Mesenchymal stem cell (in vitro differentiated cells and primary cell): ENCODE data around the gene LIPK.
A peak's percentile ranks its signal among the peaks of the same experiment; 100 is the strongest.

Source experiments
- DNase-seq: peaks from one replicate; pipeline ENCODE4 v3.0.0-alpha.2; 2013
- H2AFZ ChIP-seq: one replicate; pipeline ENCODE4 v1.6.1; 2013; ENCODE audit warnings: low read depth, mild to moderate bottlenecking, control low read depth, inconsistent platforms, low read length, moderate library complexity
- H2AK5ac ChIP-seq: 2 replicates; pipeline ENCODE4 v1.6.1; 2013; ENCODE audit warnings: low read length, moderate library complexity, mild to moderate bottlenecking, inconsistent platforms; ENCODE audit not compliant: severe bottlenecking
- H2BK120ac ChIP-seq: one replicate; pipeline ENCODE4 v1.6.1; 2013; ENCODE audit warnings: low read depth, mild to moderate bottlenecking, inconsistent platforms, low read length, moderate library complexity
- H2BK12ac ChIP-seq, 2 experiments: one replicate each; pipeline ENCODE4 v1.6.1; 2013; ENCODE audit warnings: inconsistent platforms in 2 of 2, low read length in 2 of 2, mild to moderate bottlenecking in 2 of 2, moderate library complexity in 2 of 2, control low read depth in 1 of 2
- H2BK15ac ChIP-seq: one replicate; pipeline ENCODE4 v1.6.1; 2013; ENCODE audit warnings: mild to moderate bottlenecking, low read depth, inconsistent platforms; ENCODE audit not compliant: poor library complexity, severe bottlenecking
- H2BK5ac ChIP-seq: 2 replicates; pipeline ENCODE4 v1.6.1; 2013; ENCODE audit warnings: low read depth, mild to moderate bottlenecking, low read length, control low read depth, inconsistent platforms; ENCODE audit not compliant: poor library complexity, severe bottlenecking
- H3K14ac ChIP-seq, 2 experiments: one replicate each; pipeline ENCODE4 v1.6.1; 2013; ENCODE audit warnings: inconsistent platforms in 2 of 2, low read length in 2 of 2, control low read depth in 1 of 2, mild to moderate bottlenecking in 1 of 2, moderate library complexity in 1 of 2
- H3K18ac ChIP-seq, 2 experiments: one replicate each; pipeline ENCODE4 v1.6.1; 2013; ENCODE audit warnings: inconsistent platforms in 2 of 2, low read length in 2 of 2, control low read depth in 1 of 2, low read depth in 1 of 2, mild to moderate bottlenecking in 1 of 2
- H3K23ac ChIP-seq, 2 experiments: one replicate each; pipeline ENCODE4 v1.6.1; 2013; ENCODE audit warnings: inconsistent platforms in 2 of 2, low read length in 2 of 2, mild to moderate bottlenecking in 2 of 2, moderate library complexity in 2 of 2, control low read depth in 1 of 2
- H3K27ac ChIP-seq: 2 replicates; pipeline ENCODE4 v1.5.1; 2013; ENCODE audit warnings: mild to moderate bottlenecking, moderate library complexity, low read length, control low read depth, inconsistent platforms; ENCODE audit not compliant: poor library complexity, severe bottlenecking
- H3K27me3 ChIP-seq, 2 experiments: 2 replicates each; pipeline versions ENCODE4 v1.6.1 to v1.7.0; 2013; ENCODE audit warnings: low read length in 2 of 2, mild to moderate bottlenecking in 2 of 2, moderate library complexity in 2 of 2, control low read depth in 1 of 2, inconsistent platforms in 1 of 2; ENCODE audit not compliant: control insufficient read depth in 1 of 2, insufficient read depth in 1 of 2
- H3K36me3 ChIP-seq, 2 experiments: 2 replicates each; pipeline versions ENCODE4 v1.6.1 to v1.7.0; 2013; ENCODE audit warnings: low read length in 2 of 2, control low read depth in 1 of 2, inconsistent platforms in 1 of 2, low read depth in 1 of 2, mild to moderate bottlenecking in 1 of 2; ENCODE audit not compliant: insufficient read depth in 2 of 2, control insufficient read depth in 1 of 2
- H3K4ac ChIP-seq, 2 experiments: one replicate each; pipeline ENCODE4 v1.6.1; 2013; ENCODE audit warnings: inconsistent platforms in 2 of 2, low read length in 2 of 2, mild to moderate bottlenecking in 2 of 2, moderate library complexity in 2 of 2, control low read depth in 1 of 2, low read depth in 1 of 2
- H3K4me1 ChIP-seq: 2 replicates; pipeline ENCODE4 v1.6.1; 2013; ENCODE audit warnings: low read depth, low read length, control low read depth; ENCODE audit not compliant: control insufficient read depth, insufficient read depth
- H3K4me2 ChIP-seq: 2 replicates; pipeline ENCODE4 v1.6.1; 2013; ENCODE audit warnings: low read length, mild to moderate bottlenecking, inconsistent platforms; ENCODE audit not compliant: poor library complexity, severe bottlenecking
- H3K4me3 ChIP-seq, 2 experiments: 2 replicates each; pipeline versions ENCODE4 v1.5.1 to v1.7.0; 2013; ENCODE audit warnings: low read length in 2 of 2, mild to moderate bottlenecking in 2 of 2, control low read depth in 1 of 2, low read depth in 1 of 2; ENCODE audit not compliant: insufficient read depth in 1 of 2
- H3K79me1 ChIP-seq: replicated peaks from 2 replicates; pipeline ENCODE4 v1.6.1; 2013; ENCODE audit warnings: mild to moderate bottlenecking, control low read depth, low read length, inconsistent platforms; ENCODE audit not compliant: poor library complexity, severe bottlenecking
- H3K9ac ChIP-seq: 2 replicates; pipeline ENCODE4 v1.7.0; 2013; ENCODE audit warnings: mild to moderate bottlenecking, low read length, moderate library complexity
- H3K9me3 ChIP-seq: 2 replicates; pipeline ENCODE4 v1.7.0; 2013; ENCODE audit warnings: mild to moderate bottlenecking, low read length; ENCODE audit not compliant: control insufficient read depth
- H4K8ac ChIP-seq: one replicate; pipeline ENCODE4 v1.6.1; 2013; ENCODE audit warnings: inconsistent platforms, mild to moderate bottlenecking, low read length, moderate library complexity
- H4K91ac ChIP-seq: one replicate; pipeline ENCODE4 v1.6.1; 2013; ENCODE audit warnings: mild to moderate bottlenecking, low read length, inconsistent platforms
- WGBS: methylation state at CpG from one replicate; pipeline ENCODE4 v1.1.7; 2013; ENCODE audit warnings: mixed read lengths; 5-methylcytosine and 5-hydroxymethylcytosine counted together

The LIPK gene

DNA sequence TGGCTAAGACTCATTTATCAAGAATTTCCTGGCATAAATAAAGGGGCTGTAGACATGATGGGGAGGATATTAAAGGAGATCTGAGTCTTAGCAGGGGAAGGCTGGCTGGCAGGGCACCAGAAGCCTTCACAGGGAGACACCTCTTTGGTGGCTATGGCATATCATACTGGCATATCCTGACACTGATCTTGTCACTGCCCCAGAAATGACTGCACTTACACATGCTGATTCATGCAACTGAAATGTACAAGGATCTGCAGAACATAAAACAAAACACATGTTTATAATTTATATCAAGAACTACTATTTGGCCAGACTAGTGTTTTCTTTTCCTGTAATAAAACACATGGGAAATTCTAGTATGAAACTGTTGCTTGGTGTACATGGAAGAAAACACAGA, 48.2 kb downstream of the LIPK start:
- Histone ChIP-seq H2BK12ac (no peak overlapping the region), H3K14ac (no peak overlapping the region), H3K4me2 (no peak overlapping the region), H2AK5ac (no peak overlapping the region), H3K36me3 (no peaks in the 10 kb centered on the region), H3K9ac (peak overlapping the region; percentile 7), H4K91ac (no peak overlapping the region), H4K8ac (no peak overlapping the region), H2BK120ac (no peak overlapping the region), H3K79me1 (no peaks in the 10 kb centered on the region), H3K9me3 (peaks cover 7% of the 10 kb centered on the region), H2BK15ac (no peak overlapping the region), H3K4ac (no peak overlapping the region), H3K23ac (no peak overlapping the region), H2AFZ (no peak overlapping the region), H3K4me3 (peak overlapping the region in 1 of 2 experiments; percentile 25), H3K27ac (no peak overlapping the region), H3K18ac (no peak overlapping the region), H3K27me3 (no peaks in the 10 kb centered on the region), H2BK5ac (no peak overlapping the region), H3K4me1 (no peaks in the 10 kb centered on the region)
- DNase-seq: peak; percentile 17

DNA sequence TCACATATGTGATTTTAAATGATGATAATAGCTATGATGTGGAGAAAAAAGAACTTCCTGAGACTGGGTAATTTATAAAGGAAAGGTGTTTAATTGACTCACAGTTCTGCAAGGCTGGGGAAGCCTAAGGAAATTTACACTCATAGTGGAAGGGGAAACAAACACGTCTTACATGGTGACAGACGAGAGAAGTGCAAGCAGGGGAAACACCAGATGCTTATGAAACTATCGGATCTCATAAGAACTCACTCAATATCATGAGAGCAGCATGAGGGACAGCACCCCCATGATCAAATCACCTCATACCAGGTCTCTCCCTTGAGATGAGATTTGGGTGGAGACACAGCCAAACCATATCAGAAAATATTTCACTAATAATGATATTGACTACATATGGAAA, 49.7 kb downstream of the LIPK start:
- Histone ChIP-seq H3K14ac (no peak overlapping the region), H2BK12ac (no peak overlapping the region), H3K9ac (no peak overlapping the region), H3K18ac (no peak overlapping the region), H2AFZ (no peak overlapping the region), H3K27ac (no peak overlapping the region), H2BK120ac (no peak overlapping the region), H3K9me3 (no peaks in the 10 kb centered on the region), H3K27me3 (no peaks in the 10 kb centered on the region), H2AK5ac (no peak overlapping the region), H2BK15ac (no peak overlapping the region), H3K79me1 (no peaks in the 10 kb centered on the region), H3K36me3 (no peaks in the 10 kb centered on the region), H3K4me2 (no peak overlapping the region), H4K91ac (no peak overlapping the region), H4K8ac (no peak overlapping the region), H3K4me1 (no peaks in the 10 kb centered on the region), H3K4me3 (no peak overlapping the region), H2BK5ac (no peak overlapping the region), H3K4ac (no peak overlapping the region), H3K23ac (no peak overlapping the region)
- DNase-seq: no peak
- 93% methylated on average over 3 of the region's 3 CpGs for WGBS

DNA sequence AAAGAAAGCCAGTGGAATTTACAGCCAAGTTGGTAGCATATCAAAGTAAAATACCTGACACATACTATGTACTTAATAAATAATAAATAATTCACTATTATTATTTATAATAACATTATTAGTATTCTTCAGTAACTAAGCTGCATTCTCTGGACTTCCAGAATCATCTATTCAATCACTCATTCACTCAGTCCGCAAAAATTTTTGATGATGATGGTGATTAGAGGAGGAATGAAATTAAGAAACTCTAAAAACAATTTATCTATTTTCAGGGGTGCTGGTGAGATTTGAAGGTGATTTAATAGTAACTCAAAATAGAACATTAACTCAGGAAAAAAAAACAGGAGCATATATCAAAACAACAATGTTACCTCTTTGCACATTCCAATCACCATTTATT, 50.6 kb downstream of the LIPK start:
- no peak overlapping the region for H3K14ac ChIP-seq
- no CpG with 5 or more reads among the region's 1 CpG for WGBS
- no peaks in the 10 kb centered on the region for H3K4me1 ChIP-seq
- H3K36me3 ChIP-seq: no peaks in the 10 kb centered on the region
- no peak overlapping the region for H2BK12ac ChIP-seq
- no peak overlapping the region for H2AFZ ChIP-seq
- no peaks in the 10 kb centered on the region for H3K9me3 ChIP-seq
- H3K23ac ChIP-seq: no peak overlapping the region
- H2AK5ac ChIP-seq: no peak overlapping the region
- DNase-seq: no peak
- H3K79me1 ChIP-seq: no peaks in the 10 kb centered on the region
- no peak overlapping the region for H2BK5ac ChIP-seq
- no peak overlapping the region for H4K8ac ChIP-seq
- no peak overlapping the region for H2BK120ac ChIP-seq
- H3K27ac ChIP-seq: no peak overlapping the region
- H4K91ac ChIP-seq: no peak overlapping the region
- H3K9ac ChIP-seq: no peak overlapping the region
- no peak overlapping the region for H3K4me3 ChIP-seq
- no peak overlapping the region for H3K4me2 ChIP-seq
- H3K18ac ChIP-seq: no peak overlapping the region
- H3K4ac ChIP-seq: no peak overlapping the region
- no peak overlapping the region for H2BK15ac ChIP-seq
- no peaks in the 10 kb centered on the region for H3K27me3 ChIP-seq

DNA sequence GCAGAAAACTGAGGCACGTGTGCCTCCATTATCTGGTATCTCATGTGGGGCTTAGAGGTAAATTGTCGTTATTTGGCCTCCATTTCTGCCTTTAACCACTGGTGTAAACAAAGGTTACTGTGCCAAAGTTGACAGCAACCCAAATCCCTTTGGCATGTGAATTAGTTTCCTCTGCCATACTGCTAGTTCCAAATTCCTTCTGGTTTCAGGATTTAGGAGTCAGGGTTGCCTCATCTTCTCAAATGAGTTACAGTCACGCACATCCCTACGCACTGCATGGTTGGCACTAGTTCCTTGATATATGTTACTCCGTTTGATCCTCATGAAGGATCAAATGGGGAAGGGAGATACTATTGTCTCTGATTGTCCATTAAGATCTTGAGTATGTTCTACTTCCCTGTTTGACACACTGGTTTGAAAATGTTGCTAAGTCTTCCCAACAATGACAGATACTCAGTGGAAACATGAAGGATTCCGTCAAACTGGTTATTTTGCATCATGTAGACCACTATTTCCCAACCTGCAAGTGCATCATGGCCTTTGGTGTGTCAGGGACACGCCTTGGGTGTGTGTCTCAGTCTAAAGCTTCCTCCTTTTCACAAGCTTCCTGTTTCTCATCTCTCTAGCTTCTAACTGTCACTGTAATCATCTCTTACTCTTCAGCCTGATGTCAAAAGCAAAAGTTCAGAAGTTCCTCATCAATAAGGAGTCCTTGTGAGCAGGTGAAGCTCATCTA, 53.5 kb downstream of the LIPK start, which contains the start of gene LIPN:
Gene LIPN (plus strand): TSS at position 655 of the 736 bp plus-strand sequence. CDS start 1,386 bp downstream, outside the sequence.
- 87% methylated on average over 7 of the region's 7 CpGs for WGBS
- Histone ChIP-seq H2BK5ac (no peak within 1 kb of the TSS), H3K4me1 (no peaks in the 10 kb centered on the region), H2BK15ac (no peak within 1 kb of the TSS), H3K4me3 (no peak within 1 kb of the TSS), H3K4ac (no peak within 1 kb of the TSS), H3K36me3 (no peaks in the 10 kb centered on the region), H4K8ac (no peak within 1 kb of the TSS), H3K27ac (no peak within 1 kb of the TSS), H2AFZ (no peak within 1 kb of the TSS), H3K79me1 (no peaks in the 10 kb centered on the region), H3K9ac (no peak within 1 kb of the TSS), H3K14ac (no peak within 1 kb of the TSS), H3K18ac (no peak within 1 kb of the TSS), H2BK120ac (no peak within 1 kb of the TSS), H3K4me2 (no peak within 1 kb of the TSS), H2AK5ac (no peak within 1 kb of the TSS), H3K23ac (no peak within 1 kb of the TSS), H3K9me3 (no peaks in the 10 kb centered on the region), H3K27me3 (no peaks in the 10 kb centered on the region), H4K91ac (no peak within 1 kb of the TSS), H2BK12ac (no peak within 1 kb of the TSS)
- DNase-seq: no peak
